Stimulated activated CD4-positive, alpha-beta T cell treated with anti-CD3 and anti-CD28 coated beads, TNF-alpha, amount 100 ng/mL, for 4 hours (primary cell): ENCODE data around the gene MORN1.
"Not testable (repeated sequence)": the region's sequence is repeated elsewhere in the genome, so short reads cannot be mapped to it uniquely, and the experiment has no call there.

Experiments used
- DNase-seq, 3 experiments: peaks; one replicate each; pipeline ENCODE4 v3.0.0-alpha.2; 2020; ENCODE audit warnings: low read depth in 3 of 3

The MORN1 gene

DNA sequence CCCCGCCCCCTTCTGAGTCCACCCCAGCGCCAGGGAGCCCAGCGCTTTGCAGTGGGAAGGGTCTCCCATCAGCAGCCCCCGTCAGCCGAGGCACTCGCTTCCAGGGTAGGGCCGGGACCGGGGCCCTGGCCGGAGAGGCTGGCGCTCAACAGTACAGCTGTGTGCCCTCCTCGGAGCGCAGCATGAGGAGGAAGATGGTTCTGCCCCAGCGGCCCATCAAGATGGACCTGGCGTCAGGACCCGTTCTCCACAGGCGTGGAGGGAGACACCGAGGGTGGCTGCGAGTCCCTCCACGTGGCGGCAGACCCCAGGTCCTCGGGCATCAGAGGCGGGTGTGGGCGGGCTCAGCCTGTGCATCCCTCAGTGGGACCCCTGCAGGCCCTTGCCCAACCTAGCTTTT, 54.3 kb downstream of the MORN1 start:
- no peak for DNase-seq

DNA sequence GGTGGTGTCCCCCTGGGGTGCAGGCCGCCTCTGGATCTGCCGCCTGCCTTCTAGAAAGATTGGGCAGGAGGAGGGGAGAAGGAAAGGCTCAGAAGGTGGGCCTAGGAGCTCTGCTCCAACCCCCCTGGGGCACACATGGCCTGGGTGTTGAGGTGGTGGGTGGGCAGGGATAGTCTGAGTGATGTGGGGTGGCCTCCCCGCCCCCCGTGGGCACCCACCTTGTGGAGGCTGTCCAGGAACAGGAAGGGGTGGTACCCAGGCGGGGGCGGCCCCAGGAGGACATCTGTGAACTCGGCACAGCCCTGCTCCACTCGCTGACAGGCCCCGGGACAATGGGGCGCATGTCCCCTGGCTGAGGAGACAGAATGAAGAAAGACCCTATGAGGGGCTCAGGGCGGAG, 54.9 kb downstream of the MORN1 start:
- no peak for DNase-seq

DNA sequence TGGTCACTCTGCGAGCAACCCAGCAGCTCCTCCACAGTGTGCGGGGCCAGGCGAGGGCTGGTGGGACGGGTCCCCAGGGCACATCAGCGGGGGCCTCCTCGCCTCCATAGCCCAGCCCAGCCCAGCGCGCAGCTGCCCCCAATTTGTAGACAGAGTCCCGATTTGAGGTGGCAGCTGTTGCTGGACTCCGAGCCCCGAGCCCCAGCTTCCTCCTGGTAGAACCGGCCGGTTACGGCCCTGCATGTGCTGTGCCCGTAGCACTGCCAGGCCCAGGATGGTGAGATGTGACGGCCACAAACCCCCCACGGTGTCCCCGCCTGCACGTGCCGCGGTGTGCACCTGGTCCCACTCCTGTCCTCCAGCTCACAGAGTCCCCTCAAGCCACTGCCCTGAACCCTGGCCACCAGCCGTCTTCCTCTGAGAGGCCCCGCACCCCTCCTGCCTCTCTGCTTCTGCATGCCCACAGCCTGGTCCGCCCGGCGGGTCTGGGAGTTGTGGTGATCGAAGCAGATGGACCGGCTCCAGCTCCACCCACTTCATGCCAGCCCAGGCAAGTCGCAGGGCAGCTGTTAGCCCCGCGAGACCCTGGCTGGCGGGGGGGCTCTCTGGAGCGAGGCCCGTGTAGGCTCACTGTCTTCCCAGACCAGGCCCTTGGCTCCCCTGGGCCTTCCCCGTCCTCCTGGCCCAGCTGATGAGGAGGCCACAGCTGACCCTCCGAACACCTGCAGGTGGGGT, 55.5 kb downstream of the MORN1 start:
- DNase-seq, result no peak

DNA sequence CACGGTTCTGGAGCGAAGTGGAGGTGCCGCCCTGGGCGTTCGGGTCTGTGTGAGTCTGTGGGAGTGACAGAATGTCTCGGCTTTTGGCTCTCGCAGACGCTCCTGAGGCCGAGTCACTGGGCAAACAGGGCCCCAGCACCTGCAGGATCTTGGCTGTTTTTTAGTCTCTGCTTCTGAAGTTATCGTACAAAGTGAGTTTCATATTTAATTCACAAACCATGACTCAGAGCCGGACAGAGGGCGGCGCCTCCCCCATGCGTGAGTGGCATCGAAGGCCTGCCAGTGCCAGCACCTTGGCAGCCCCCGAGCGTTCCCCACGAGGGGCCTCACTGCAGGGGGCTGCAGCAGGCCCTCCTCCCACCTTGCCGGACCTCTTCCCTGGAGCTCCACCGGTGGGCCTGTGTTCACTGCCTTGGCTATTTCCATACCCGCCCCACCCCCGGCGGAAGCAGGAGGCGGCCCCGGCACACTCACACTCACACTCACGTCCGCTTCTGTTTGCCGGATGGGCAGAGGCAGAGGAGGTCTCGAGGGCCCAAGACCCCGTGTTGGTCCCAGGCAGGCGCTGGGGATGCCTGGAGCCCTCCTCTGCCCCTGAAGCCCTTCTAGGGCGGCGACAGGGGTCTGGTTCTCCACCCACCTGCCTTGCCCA, 56.3 kb downstream of the MORN1 start:
- DNase-seq, result no peak

DNA sequence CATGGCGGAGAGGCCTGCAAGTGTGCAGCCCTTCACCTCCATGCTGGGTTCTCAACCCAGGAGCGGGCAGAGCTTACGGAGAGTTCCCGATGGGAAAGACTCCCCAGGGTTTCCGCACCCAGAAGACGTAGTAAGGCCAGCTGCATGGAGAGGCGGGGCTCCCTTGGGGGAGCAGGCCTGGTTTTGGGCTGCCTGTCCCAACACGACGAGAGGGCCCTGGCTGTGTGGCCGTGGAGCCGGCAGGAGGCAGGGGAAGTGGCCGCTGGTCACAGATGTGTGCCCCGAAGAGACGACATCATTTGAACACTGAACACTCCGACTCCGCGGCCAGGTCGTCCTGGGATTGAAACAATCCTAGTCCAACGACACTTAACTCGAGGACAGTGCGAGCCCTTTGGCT, 57.0 kb downstream of the MORN1 start:
- DNase-seq, result no peak

DNA sequence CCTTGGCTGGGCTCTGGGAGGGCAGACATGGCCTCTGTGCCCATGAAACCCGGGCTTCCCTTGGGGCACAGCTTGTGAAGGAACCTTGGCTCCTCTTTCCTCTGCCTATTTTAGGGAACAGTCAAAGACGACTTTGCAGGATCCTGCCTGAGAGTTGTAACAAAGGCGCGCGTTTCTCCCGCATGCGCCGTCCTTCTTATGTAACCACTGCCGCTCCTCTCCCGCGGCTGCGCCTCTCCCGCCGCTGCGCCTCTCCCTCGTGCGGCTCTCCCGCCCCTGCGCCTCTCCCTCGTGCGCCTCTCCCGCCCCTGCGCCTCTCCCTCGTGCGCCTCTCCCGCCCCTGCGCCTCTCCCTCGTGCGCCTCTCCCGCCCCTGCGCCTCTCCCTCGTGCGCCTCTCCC, 59.8 kb downstream of the MORN1 start:
- not testable (repeated sequence) for DNase-seq

DNA sequence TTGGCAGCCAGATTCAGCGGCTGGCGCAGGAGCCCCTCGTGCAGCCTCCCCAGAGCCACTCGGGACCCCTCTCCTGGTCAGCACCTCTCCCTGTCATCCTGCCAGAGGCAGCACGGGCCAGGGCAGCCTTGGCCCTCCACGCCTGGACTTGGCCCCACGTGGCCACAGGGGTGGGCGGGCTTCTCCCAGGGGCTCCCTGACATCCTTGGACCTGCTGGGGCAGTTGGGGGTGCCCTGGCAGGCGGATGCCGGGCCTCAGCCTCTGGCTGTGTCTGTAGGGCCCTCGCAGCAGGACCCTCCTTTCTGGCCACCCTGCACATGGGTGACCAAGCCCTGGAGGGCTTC, 60.2 kb downstream of the MORN1 start:
- no peak for DNase-seq

DNA sequence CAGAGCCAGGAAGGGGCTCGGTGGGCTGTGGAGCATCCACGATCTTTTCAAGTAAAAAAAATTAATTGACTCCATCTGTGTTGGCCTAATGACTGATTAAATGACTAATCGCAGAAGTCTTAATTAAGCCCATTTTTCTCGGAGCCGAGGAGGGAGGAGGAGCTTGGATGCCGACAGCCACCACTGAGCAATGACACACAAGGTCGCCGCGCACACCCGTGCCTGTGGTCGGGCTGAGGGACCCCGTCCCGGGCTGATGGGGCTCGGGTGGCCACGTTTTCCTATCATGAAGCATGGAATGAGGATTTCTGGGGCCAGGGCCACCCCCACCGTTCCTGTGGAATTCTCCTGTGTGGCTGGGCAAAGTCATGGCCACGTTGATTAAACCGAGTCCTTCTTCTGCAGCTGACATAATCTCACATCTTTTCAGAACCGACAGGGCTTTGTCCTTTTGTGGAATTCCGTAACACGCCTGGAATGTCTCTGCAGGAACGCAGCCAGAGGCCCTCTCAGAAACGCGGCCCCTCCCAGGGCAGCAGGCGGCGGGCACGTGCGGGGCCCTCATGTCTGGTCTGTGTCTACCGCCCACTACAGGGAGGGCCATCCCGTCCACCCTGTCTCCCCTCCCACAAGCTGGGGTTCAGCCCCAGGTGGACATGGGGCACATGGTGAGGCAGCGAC, 60.7 kb downstream of the MORN1 start:
- DNase-seq, result no peak

DNA sequence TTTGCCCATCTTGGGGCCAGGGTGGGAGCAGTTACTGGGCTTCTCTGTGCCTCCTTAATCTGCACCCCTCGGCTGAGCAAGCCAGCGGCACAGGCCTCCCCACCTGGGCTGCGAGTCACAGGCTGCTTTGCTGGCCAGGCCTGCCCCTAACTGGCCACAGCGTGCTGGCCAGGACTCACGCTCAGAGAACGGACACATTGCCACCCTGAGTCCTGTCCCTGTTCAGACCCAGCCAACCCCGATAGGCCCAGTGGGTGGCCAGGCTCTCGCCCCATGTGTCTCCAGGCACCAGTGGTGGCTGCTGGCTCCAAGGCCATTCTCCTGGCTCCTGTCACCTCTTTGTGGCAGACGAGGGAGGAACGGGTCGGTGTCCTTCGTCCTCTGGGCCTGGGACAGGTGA, 61.3 kb downstream of the MORN1 start:
- no peak for DNase-seq

DNA sequence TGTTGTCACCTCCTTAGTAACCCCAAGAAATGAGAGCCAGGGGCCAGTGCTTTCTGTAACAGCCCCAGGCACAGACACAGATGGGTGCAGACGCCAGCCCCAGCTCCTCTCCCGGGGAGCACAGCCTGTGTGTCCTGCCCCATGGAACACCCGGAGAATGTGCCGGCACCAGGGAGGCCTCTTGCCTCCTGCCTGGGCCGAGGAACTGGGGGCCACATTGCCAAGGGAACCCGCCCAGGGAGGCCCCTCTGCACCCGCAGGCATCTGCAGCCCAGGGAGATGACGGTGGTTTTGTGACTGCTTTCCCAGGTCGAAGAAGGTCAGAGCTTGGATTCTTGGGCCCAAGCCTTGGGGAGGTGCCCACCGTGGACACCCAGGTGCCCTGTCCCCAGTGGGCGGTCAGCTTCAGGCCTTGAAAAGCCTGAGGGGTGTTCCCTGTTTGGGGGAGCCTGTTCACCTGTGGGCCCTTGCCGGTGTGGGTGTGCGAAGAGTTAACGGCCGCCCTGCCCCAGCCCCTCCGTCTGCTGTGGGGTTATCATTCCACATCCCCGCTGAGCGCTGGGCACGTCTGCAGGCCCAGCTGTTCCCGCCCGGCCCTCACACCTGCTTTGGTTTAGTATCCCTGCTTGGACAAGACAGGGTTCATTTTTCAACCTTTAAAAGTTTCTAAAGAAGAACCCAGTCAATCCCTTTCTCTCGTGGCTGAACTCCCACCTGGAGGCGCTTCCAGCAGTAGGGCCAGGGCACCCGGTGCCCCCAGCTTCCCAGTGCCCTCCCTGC, 62.5 kb downstream of the MORN1 start:
- no peak for DNase-seq

DNA sequence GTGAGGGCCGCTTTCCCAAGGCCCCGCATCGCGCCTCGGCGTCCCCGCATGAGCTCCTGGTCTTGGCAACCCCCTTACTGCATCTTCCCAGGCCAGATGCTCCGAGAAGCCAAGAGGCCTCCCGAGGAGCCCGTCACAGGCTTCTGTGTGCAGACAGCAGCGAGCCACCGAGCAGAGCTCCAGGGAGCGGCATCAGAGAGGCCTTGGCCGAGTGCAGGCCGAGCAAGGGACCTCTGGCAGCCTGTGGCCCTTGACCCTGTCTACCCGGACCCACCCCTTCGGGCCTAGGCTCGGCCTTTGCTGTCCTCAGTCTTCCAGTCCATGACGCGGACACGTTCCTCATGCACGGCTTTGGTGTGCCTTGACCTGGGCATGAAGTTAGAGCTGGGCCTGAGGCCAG, 63.5 kb downstream of the MORN1 start:
- DNase-seq, result no peak

DNA sequence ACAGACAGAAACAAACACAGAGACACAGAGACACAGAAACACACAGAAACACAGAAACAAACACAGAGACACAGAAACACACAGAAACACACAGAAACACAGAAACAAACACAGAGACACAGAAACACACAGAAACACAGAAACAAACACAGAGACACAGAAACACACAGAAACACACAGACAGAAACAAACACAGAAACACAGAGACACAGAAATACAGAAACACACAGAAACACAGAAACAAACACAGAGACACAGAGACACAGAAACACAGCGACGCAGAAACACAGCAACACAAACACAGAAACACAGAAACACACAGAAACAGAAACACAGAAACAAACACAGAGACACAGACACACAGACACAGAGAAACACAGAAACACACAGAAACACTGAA, 64.2 kb downstream of the MORN1 start:
- not testable (repeated sequence) for DNase-seq

DNA sequence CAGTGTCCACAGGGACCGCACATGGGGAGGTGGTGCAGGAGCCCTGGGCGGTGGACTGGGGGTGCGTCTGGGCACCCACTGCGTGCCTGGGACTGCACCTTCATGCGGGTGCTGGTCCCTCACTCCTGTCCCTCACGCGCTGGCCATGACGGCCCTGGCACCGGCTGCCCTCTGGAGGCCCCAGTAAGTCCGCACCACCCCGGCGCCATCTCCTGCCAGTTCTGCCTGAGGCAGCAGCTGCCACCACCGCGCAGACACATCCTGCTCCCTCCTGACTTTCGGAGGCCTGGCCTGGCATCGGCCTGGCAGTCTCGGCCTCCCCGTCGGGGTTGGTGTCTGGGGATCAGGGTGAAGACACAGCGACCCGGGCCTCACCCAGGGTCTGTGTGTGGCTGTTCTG, 64.8 kb downstream of the MORN1 start:
- no peak for DNase-seq

DNA sequence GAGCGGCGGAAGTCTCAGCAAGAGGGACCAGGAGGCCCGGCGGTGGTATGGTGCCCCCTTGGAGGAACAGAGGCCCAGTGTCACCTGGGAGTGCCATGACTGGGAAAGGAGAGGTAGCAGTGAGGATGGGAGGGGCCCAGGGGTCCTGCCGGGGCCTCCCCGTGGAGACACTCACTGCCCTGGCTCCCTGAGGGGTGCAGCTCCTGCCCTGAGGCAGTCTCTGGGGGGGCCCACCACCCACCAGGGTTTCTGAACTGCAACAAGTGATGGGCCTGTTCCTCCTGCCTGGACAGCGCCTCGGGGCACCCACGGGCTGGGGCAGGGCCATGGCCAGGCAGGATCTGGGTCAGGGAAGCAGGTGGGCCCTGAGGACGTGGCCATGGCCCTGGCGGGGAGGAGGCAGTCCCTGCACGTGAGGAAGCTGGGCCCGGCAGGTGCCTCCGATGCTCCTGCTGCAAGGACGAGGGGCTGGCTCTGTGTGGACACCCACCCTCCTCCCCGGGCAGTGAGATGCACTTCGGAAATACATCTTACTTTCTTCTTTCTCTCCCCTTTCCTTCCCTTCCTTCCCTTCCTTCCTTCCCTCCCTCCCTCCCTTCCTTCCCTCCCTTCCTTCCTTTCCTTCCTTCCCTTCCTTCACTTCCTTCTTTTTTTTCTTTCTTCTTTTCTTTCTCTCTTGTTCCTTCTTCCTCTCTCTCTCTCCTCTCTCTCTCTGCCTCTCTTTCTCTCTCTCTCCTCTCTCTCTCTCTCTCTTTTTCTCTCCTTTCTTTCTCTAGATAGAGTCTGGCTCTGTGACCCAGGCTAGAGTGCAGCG, 66.6 kb downstream of the MORN1 start:
- DNase-seq, result no peak

DNA sequence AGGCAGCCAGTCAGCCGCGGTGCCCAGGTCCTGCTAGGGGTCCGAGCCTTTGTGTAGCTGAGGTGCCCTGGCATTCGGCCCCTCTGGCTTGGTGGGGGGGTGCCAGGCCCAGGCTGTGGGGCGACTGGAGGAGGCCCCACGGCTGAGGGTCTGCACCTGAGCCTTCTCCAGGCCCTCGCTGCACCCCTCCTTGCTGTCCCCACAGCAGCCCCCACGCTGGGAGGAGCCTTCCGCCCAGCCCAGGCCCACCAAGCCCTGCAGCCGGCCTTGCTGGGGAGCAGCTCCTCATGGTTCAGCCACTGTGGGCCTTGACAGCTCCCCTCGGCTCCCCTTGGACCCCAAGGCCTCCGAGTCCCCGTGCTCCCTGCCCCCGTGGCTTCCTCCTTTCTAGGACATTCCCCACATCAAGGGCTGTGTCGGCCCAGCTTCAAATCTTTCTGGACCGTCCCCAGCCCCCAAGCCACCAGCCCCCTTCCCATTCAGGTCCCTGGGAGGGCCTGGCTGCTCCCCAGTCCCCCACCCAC, 67.8 kb downstream of the MORN1 start:
- no peak for DNase-seq

DNA sequence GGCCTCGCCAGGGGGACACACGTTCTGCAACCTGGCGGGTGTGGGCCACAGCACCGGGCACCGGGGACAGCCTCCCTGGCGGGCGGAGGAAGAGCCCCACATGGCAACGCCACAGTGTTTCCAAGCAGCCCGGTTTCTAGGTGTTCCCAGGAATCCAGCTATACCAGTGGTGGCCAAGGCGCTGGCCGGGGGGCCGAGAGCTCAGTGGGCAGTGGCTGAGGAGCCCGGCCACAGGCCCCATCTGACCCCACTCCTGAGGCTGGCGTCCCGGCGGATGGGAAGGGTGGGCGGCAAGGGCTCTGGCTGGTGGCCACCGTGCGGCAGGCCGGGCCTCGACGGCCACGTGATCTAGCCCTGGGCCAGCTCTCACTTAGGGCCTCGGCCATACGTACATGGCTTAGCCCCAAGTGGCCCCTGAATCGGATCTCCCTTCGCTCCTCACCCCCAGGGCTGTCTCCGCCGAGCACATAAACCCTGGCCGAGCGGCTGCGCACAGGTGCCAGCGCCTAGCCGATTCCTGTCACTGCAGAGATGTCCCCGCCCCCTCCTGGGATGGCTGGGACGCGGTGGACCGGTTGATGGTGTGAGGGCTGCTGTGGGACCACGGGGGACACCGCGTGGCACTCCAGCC, 68.7 kb downstream of the MORN1 start:
- DNase-seq, result no peak

DNA sequence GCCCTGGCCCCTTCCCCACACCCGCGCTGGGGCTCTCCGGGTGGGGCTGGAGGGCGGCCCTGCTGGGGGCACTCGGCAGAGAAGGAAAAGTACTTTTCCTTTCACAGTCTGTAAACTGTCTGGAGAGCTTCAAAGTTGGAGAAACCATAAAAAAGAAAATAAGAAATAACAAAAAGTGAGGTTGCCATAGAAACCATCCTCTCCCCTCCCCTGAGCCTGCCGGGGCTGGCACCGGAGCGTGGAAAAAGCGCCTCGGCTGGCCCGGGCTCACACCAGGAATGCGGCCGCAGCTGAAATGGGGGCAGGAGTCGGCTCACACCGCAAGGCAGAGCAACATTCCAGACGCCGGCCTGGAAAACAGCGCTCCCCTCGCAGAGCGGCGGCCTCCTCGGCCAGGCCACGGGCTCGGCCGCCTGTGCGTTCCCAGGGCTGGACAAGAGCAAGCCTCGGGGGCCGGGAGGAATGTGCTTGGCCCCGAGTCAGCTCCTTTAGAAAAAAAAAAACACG, 69.2 kb downstream of the MORN1 start:
- no peak for DNase-seq

DNA sequence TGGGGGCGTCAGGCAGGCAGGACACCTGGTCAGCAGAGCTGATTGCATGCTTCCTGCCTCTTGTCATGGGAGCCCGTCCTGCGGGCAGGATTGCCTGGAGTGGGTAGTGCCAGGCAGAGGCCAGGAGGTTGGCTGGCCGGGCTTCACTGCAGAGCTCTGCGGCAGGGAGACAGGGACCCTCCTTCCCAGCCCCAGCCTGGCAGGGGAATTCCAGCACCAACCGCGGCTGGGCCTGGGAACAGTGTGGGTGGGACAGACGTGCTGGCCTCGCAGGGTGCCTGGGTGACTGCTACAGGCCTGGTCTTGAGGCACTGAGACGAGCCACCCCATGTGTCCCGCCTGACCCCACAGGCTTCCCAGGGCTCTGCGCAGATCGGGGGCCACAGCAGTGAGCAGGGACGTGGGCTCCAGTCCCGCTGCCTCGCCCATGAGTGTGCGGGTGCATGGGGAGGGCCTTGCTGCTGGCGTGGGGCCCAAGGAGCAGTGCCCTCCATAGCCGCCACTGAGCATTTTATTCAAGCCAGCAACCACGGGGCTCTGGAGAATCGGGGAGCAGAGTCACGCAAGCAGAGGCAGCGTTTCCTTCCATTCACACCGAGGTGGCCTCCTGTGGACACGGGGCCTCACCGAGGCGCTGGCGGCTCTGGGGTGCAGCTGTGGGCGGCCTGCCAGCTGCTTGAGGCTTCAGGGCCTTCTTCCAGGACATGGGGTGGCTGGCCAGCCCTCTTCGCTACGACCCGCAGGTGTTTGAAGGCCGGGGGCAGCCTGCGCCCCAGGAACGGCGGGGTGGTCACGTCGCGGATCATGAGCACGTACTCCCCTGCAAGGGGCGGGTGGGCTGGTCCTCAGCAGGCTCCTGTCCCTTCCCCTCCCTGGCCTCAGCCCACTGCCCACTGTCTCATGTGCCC, 70.3 kb downstream of the MORN1 start:
- no peak for DNase-seq

DNA sequence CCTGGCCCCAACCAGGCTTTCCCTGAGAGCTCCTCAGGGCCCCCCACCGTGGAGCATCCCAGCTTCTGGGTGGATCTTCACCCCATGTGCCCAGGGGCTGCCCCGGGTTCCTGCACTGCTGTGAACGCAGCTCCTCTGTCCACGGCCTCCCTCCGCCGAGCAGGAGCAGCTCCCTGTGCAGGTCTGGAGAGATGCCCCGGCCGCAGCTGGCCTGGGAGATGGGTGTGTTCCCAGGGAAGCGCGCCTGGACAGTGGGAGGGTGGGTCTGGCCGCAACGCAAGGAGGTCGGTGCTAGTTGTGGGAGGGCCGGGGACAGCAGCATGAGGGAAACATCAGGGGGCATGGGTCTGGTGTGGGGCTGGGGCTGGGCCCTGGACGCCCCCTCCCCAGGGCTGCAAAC, 71.3 kb downstream of the MORN1 start:
- no peak for DNase-seq

DNA sequence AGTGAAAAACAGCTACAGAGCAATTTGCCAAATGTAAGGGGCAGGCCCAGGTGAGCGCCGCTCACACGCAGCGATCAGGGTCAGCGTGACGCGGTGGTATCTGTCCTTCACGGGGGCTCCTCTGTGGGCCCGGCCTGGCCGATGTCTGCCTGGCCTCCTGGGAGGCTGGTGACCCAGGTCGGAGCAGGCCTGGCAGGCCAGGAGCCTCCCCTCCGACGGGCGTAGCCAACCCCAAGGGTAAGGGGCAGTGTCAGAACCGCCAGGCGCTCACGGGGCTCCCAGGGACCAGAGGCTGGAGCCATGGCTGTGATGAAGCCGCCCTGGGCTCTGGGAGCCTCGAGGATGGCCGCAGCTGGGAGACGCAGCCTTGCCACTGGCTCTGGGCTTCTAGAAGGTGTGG, 72.1 kb downstream of the MORN1 start:
- no peak for DNase-seq
